NCI-H524 (cell line): ENCODE results near the gene CHEK1.
"Not testable (repeated sequence)": the region's sequence is repeated elsewhere in the genome, so short reads cannot be mapped to it uniquely, and the experiment has no call there.

ENCODE experiments used
- DNase-seq, 2 experiments: peaks; one replicate each; lab custom pipeline; 2025; lab: John Stamatoyannopoulos, UW

CHEK1 gene

GRCh38 chr11:125701018-125701610 is 76.2 kb downstream of the CHEK1 start:
- DNase-seq = no peak

GRCh38 chr11:125701858-125702621 is 77.1 kb downstream of the CHEK1 start:
- peak in 1 of 2 experiments; percentile 1 for DNase-seq

- DNase-seq = not testable (repeated sequence)
Observed at GRCh38 chr11:125704686-125705085, 79.7 kb downstream of the CHEK1 start.

DNA sequence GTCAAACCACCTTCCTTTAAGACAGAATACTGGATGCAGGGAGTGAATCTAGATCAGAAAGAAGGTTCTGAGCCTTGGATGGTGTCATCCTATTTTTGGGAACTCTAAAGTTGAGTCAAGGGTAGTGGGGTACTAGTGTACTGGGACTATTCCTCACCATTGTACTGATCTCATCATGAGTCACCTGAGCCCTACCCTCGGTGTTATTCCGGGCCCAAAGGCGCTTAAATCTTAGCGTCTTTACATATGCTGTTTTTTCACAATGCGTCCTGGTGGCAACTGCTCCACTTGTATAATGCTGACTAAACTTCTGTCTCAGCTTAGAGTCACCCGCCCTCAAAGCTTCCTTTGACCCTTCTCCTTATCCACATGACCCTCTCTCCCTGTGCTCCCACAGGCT is 95.8 kb downstream of the CHEK1 start:
- no peak for DNase-seq

- peak in 1 of 2 experiments; percentile 6 for DNase-seq
Observed at GRCh38 chr11:125724125-125724524, 99.2 kb downstream of the CHEK1 start.
